HG03575 (cell line): ENCODE measurements around the gene SMARCD2.

ENCODE experiments used
- ATAC-seq: cut with Tn5 transposase; IDR thresholded peaks from one replicate; pipeline ENCODE4 v1.9.1; 2021; ENCODE audit not compliant: unreplicated experiment, insufficient number of reproducible peaks, low FRiP score; ENCODE audit errors: extremely low read depth

SMARCD2 gene

GRCh38 chr17:63834431-63835166 lies 7.9 kb downstream of the SMARCD2 start:
- no peak for ATAC-seq

- no peak for ATAC-seq
Measured at GRCh38 chr17:63833741-63834373, 8.6 kb downstream of the SMARCD2 start.

- ATAC-seq, result no peak
Measured at GRCh38 chr17:63833026-63833740, 9.3 kb downstream of the SMARCD2 start.

GRCh38 chr17:63832455-63832854 lies 10.0 kb downstream of the SMARCD2 start:
- no peak for ATAC-seq

GRCh38 chr17:63832014-63832413 lies 10.5 kb downstream of the SMARCD2 start:
- ATAC-seq, result no peak

- ATAC-seq, result no peak
Measured at GRCh38 chr17:63831505-63831904, 11.0 kb downstream of the SMARCD2 start.

- no peak for ATAC-seq
Measured at GRCh38 chr17:63830904-63831491, 11.5 kb downstream of the SMARCD2 start.

- no peak for ATAC-seq
Measured at GRCh38 chr17:63830278-63830677, 12.2 kb downstream of the SMARCD2 start.

GRCh38 chr17:63828936-63829335 lies 13.5 kb downstream of the SMARCD2 start:
- ATAC-seq, result no peak

GRCh38 chr17:63827801-63828221 lies 14.7 kb downstream of the SMARCD2 start:
- no peak for ATAC-seq

- peak; percentile 39 for ATAC-seq
Measured at GRCh38 chr17:63827002-63827800, 15.3 kb downstream of the SMARCD2 start, which contains the start of the genes FTSJ3 and PSMC5. Gene FTSJ3, minus strand, starts transcription at chr17:63827663. Its CDS starts 761 bp downstream, at chr17:63826902. Gene PSMC5, plus strand, starts transcription at chr17:63827431. Its CDS starts 60 bp downstream, at chr17:63827491.

- ATAC-seq, result no peak
Measured at GRCh38 chr17:63826468-63827001, 15.9 kb downstream of the SMARCD2 start.

GRCh38 chr17:63824362-63824761 lies 18.1 kb downstream of the SMARCD2 start:
- ATAC-seq, result no peak

- ATAC-seq, result no peak
Measured at GRCh38 chr17:63823659-63824331, 18.7 kb downstream of the SMARCD2 start.

- ATAC-seq, result no peak
Measured at GRCh38 chr17:63822537-63822936, 19.9 kb downstream of the SMARCD2 start.

GRCh38 chr17:63821804-63822203 lies 20.7 kb downstream of the SMARCD2 start:
- ATAC-seq, result no peak

- ATAC-seq, result no peak
Measured at GRCh38 chr17:63820963-63821561, 21.4 kb downstream of the SMARCD2 start.
